WERI-Rb-1 (cell line): ENCODE data around the gene SLU7.

ENCODE experiments used
- DNase-seq: peaks from one replicate; pipeline ENCODE4 v3.0.0-alpha.2; 2020
- H3K27ac ChIP-seq: fragments of 250-450 bp; sonication (Bioruptor Pico); 2 replicates; pipeline ENCODE4 v1.5.1; 2020; ENCODE audit warnings: mild to moderate bottlenecking, moderate library complexity
- H3K27me3 ChIP-seq: fragments of 250-450 bp; sonication (Bioruptor Pico); 2 replicates; pipeline ENCODE4 v1.5.1; 2021; ENCODE audit warnings: mild to moderate bottlenecking, low read depth, moderate library complexity; ENCODE audit not compliant: insufficient read depth, severe bottlenecking
- H3K36me3 ChIP-seq: fragments of 250-450 bp; sonication (Bioruptor Pico); 2 replicates; pipeline ENCODE4 v1.5.1; 2020; ENCODE audit warnings: mild to moderate bottlenecking, moderate library complexity
- H3K4me3 ChIP-seq: 2 replicates; pipeline ENCODE4 v1.5.1; 2011; ENCODE audit warnings: low read depth, mild to moderate bottlenecking, control low read depth, low read length
- H3K9me3 ChIP-seq: fragments of 250-450 bp; sonication (Bioruptor Pico); 2 replicates; pipeline ENCODE4 v1.5.1; 2021; ENCODE audit warnings: mild to moderate bottlenecking, moderate library complexity; ENCODE audit not compliant: severe bottlenecking
- CTCF ChIP-seq: IDR thresholded peaks from 2 replicates; pipeline ENCODE4 v1.5.1; 2011; ENCODE audit warnings: low read depth, mild to moderate bottlenecking, control low read depth, inconsistent platforms, low read length

Gene SLU7

GRCh38 chr5:160460377-160461049, 41.6 kb upstream of the SLU7 start:
- no peak overlapping the region for H3K27ac ChIP-seq
- H3K9me3 ChIP-seq, result peaks cover 8% of the 10 kb centered on the region
- TF ChIP-seq CTCF, result no peak
- DNase-seq, result no peak
- H3K4me3 ChIP-seq, result no peak overlapping the region
- no peaks in the 10 kb centered on the region for H3K27me3 ChIP-seq
- H3K36me3 ChIP-seq, result no peaks in the 10 kb centered on the region

- no peak for TF ChIP-seq CTCF
- Histone ChIP-seq H3K27ac (no peak overlapping the region), H3K36me3 (no peaks in the 10 kb centered on the region), H3K27me3 (no peaks in the 10 kb centered on the region), H3K4me3 (no peak overlapping the region), H3K9me3 (peaks cover 8% of the 10 kb centered on the region)
- DNase-seq, result no peak
Observed at GRCh38 chr5:160458806-160459800, 40.2 kb upstream of the SLU7 start.

GRCh38 chr5:160457252-160457651, 38.4 kb upstream of the SLU7 start:
- peaks cover 8% of the 10 kb centered on the region for H3K9me3 ChIP-seq
- H3K27ac ChIP-seq, result no peak overlapping the region
- no peak for TF ChIP-seq CTCF
- no peak for DNase-seq
- H3K36me3 ChIP-seq, result no peaks in the 10 kb centered on the region
- H3K27me3 ChIP-seq, result no peaks in the 10 kb centered on the region
- H3K4me3 ChIP-seq, result no peak overlapping the region

- Histone ChIP-seq H3K9me3 (peaks cover 7% of the 10 kb centered on the region), H3K27me3 (no peaks in the 10 kb centered on the region), H3K36me3 (no peaks in the 10 kb centered on the region), H3K27ac (no peak overlapping the region), H3K4me3 (no peak overlapping the region)
- TF ChIP-seq CTCF, result no peak
- DNase-seq, result no peak
Observed at GRCh38 chr5:160456480-160457177, 37.7 kb upstream of the SLU7 start.

- TF ChIP-seq CTCF, result no peak
- no peak overlapping the region for H3K4me3 ChIP-seq
- H3K9me3 ChIP-seq, result no peaks in the 10 kb centered on the region
- H3K27ac ChIP-seq, result no peak overlapping the region
- H3K36me3 ChIP-seq, result no peaks in the 10 kb centered on the region
- H3K27me3 ChIP-seq, result no peaks in the 10 kb centered on the region
- DNase-seq, result no peak
Observed at GRCh38 chr5:160455600-160455999, 36.7 kb upstream of the SLU7 start.
